Mucosa of descending colon (tissue), 3 donors: ENCODE data around the gene CACNA1D. TPM values are rescaled to one million over a fixed set of nuclear protein-coding genes. Genes with fewer than 3 reads are reported as not detected.

Experiments
- ATAC-seq: fragments of 200-7000 bp; cut with Tn5 transposase; one replicate; pipeline ENCODE4 v1.9.1; 2020; ENCODE audit warnings: mild to moderate bottlenecking, moderate library complexity
- DNase-seq, 3 donors: peaks; one replicate each; pipeline ENCODE4 v3.0.0-alpha.2; 2020
- H3K36me3 ChIP-seq: fragments of 200-600 bp; one replicate; pipeline ENCODE4 v1.8.0; 2021; ENCODE audit warnings: low read depth, mild to moderate bottlenecking
- H3K4me1 ChIP-seq: fragments of 200-600 bp; one replicate; pipeline ENCODE4 v1.8.0; 2021; ENCODE audit warnings: low read depth, mild to moderate bottlenecking
- H3K4me3 ChIP-seq: fragments of 200-600 bp; one replicate; pipeline ENCODE4 v1.8.0; 2021; ENCODE audit warnings: mild to moderate bottlenecking
- H3K9me3 ChIP-seq: fragments of 200-600 bp; one replicate; pipeline ENCODE4 v1.8.0; 2021; ENCODE audit warnings: mild to moderate bottlenecking
- intact Hi-C, 2 donors: fragments of 100-400 bp; cut with DNase I in 1 of 2; cut with micrococcal nuclease in 1 of 2; formaldehyde crosslinking; loops; one replicate each; pipeline versions ENCODE4 v1.11.0 to v1.11.1; 2022; cut with DNase I, micrococcal nuclease
- total RNA-seq, 3 donors: library from RNA; stranded (reverse); fragmentation: NEBNext Ultra II Directional in 2 of 3; extraction: Animal tissue kit (Norgen Biotek cat#: 25700) in 2 of 3; gene quantifications; one replicate each; pipeline versions ENCODE4 v1.2.1 to v1.2.4, GENCODE V29; 2021 to 2023
- TF ChIP-seq, protein P1 (sequence below): fragments of 200-600 bp; IDR thresholded peaks from one replicate; pipeline ENCODE4 v1.8.0; 2022; ENCODE audit warnings: antibody characterized with exemption, mild to moderate bottlenecking
- donor health status: DM: no; HTN: no; CAD: no; lungs with moderate emphysema.
- donor health status: DM: no; HTN: no; CAD: no.
- donor health status: DM: no; HTN: yes; CAD: no.

Gene CACNA1D
- total RNA-seq, 3 donors from 2014 or later = 13.8 to 38.1 (median 22.2) TPM

DNA sequence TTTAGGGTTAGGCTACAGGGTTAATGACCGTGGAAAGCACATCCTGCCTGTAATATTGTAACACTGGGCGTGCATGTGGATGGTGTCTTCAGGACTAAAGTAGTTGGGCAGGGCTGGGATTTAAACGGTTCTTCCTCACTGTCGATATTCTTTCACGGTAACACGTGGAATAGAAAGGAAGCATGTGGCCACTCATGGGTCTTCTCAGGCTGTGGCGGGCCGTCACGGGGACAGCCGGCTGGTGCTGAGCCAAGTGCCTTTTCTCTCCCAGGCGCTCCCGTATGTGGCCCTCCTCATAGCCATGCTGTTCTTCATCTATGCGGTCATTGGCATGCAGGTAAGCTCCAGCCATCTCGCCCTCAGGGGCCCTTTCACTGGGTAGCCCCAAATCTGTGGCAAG, 278.2 kb downstream of the CACNA1D start:
- TF ChIP-seq, protein P1, sequence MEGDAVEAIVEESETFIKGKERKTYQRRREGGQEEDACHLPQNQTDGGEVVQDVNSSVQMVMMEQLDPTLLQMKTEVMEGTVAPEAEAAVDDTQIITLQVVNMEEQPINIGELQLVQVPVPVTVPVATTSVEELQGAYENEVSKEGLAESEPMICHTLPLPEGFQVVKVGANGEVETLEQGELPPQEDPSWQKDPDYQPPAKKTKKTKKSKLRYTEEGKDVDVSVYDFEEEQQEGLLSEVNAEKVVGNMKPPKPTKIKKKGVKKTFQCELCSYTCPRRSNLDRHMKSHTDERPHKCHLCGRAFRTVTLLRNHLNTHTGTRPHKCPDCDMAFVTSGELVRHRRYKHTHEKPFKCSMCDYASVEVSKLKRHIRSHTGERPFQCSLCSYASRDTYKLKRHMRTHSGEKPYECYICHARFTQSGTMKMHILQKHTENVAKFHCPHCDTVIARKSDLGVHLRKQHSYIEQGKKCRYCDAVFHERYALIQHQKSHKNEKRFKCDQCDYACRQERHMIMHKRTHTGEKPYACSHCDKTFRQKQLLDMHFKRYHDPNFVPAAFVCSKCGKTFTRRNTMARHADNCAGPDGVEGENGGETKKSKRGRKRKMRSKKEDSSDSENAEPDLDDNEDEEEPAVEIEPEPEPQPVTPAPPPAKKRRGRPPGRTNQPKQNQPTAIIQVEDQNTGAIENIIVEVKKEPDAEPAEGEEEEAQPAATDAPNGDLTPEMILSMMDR = no peak
- H3K4me1 ChIP-seq = no peaks in the 10 kb centered on the region
- no peak for DNase-seq
- H3K9me3 ChIP-seq = no peaks in the 10 kb centered on the region
- intact Hi-C loops = no loop called here
- H3K4me3 ChIP-seq = no peak overlapping the region
- H3K36me3 ChIP-seq = no peaks in the 10 kb centered on the region
- no peak for ATAC-seq

DNA sequence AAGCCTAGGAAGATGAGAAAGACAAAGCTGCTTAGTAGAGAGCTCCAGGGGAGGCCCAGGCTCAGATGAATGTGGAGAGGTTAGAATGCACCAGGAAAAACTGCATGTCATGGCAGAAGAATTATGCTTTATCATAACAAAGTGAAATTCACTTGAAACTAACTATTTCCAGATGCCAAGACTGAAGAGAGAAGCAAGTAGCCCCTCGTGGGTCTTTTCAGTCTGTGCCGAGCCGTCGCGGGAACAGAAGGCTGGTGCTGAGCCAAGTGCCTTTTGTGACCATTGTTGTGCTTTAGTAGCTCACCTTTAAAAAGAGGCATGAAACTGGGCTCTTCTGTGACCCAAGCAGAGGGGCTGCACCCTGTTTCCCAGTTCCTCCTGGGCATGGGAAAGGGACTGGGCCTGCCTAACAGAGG, 278.6 kb downstream of the CACNA1D start:
- H3K4me3 ChIP-seq = no peak overlapping the region
- intact Hi-C loops = no loop called here
- ATAC-seq (no peak), DNase-seq (no peak)
- H3K4me1 ChIP-seq = no peaks in the 10 kb centered on the region
- no peaks in the 10 kb centered on the region for H3K36me3 ChIP-seq
- no peaks in the 10 kb centered on the region for H3K9me3 ChIP-seq
- TF ChIP-seq, protein P1 = no peak

DNA sequence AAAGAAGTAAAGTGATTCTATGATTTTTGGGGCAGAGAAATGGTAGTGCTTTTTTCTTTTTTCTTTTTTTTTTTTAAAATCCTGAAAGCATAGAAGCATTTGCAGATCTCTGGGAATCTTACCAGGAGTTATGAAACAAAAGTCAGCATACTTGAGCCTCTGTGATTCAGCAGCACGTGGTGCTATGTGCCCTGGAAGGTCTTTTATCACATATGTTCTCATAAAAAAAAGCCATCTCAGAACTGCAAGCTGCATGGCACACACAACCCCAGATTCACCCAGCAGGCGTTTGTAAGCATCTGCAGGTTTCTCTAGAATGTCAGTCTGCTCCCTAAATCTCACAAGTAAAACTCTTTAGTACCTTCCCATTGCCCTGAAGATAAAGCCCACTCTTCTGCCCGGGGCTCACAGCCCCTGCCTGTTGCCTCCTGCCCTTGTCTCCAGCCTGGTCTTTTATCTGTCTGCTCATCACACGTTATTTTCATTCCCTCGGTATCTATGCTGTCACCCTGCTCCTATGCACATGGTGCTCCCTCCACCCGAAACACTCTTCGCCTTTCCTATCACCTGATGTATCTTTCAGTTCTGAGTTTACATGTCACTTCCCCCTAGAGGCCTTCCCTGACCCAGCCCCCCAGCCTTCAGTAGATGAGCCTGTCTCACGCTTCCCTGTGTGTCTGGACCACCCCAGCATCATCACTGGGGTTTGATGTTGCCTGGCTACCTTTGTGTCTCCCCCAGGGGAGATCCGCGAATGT, 279.4 kb downstream of the CACNA1D start:
- Histone ChIP-seq H3K4me3 (no peak overlapping the region), H3K36me3 (no peaks in the 10 kb centered on the region), H3K9me3 (no peaks in the 10 kb centered on the region), H3K4me1 (no peaks in the 10 kb centered on the region)
- DNase-seq (no peak), ATAC-seq (no peak)
- intact Hi-C loops = no loop called here
- TF ChIP-seq, protein P1 = no peak

DNA sequence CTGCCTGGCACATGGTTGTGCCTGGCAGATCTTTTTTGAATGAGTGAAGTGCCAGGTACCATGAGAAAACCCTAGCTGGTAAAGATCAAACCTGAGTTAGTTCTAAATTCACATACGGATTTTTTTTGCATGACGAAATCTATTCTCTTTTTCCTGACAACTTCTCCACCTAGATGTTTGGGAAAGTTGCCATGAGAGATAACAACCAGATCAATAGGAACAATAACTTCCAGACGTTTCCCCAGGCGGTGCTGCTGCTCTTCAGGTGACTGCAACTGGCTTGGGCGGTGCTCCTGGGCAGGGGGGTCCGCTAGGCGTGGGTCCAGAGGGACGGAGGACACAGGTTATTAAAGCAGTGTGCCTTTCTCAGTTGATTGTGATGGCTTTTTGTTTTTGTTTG, 280.0 kb downstream of the CACNA1D start:
- no peaks in the 10 kb centered on the region for H3K36me3 ChIP-seq
- DNase-seq = no peak
- no peaks in the 10 kb centered on the region for H3K9me3 ChIP-seq
- intact Hi-C loops = no loop called here
- ATAC-seq = no peak
- H3K4me3 ChIP-seq = no peak overlapping the region
- TF ChIP-seq, protein P1 = no peak
- H3K4me1 ChIP-seq = no peaks in the 10 kb centered on the region

DNA sequence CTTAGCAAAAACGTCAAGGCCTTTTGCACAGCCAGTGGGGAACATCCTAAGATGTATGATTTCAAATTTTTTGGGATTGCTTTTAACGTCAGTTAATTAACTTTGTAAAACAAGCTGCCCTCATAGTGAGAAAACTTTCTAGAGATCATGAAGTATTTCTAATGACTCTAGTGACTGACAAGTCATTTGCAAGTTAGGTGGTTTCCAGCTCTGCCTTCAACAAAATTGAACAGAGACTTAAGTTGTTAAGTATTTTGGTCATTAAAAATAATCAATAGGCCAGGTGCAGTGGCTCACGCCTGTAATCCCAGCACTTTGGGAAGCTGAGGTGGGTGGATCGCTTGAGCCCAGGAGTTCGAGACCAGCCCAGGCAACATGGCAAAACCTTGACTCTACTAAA, 280.6 kb downstream of the CACNA1D start:
- Histone ChIP-seq H3K36me3 (no peaks in the 10 kb centered on the region), H3K4me1 (no peaks in the 10 kb centered on the region), H3K9me3 (no peaks in the 10 kb centered on the region), H3K4me3 (no peak overlapping the region)
- no peak for ATAC-seq
- DNase-seq = no peak
- TF ChIP-seq, protein P1 = no peak
- intact Hi-C loops = no loop called here

DNA sequence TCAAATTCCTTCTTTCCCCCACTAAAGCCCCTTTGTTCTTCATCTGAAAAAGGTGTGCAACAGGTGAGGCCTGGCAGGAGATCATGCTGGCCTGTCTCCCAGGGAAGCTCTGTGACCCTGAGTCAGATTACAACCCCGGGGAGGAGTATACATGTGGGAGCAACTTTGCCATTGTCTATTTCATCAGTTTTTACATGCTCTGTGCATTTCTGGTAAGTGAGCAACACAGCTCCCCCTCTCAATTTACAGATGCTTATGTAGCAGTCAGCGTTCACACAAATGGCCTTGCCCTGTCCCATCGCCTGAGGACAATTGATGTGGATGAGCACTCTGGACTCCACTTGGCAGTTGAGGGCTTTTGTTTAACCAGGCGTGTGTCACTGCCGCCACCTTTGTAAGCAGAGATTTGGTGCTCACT, 281.4 kb downstream of the CACNA1D start:
- no peak for ATAC-seq
- no peak overlapping the region for H3K4me3 ChIP-seq
- H3K4me1 ChIP-seq = no peaks in the 10 kb centered on the region
- no peaks in the 10 kb centered on the region for H3K9me3 ChIP-seq
- no peaks in the 10 kb centered on the region for H3K36me3 ChIP-seq
- TF ChIP-seq, protein P1 = no peak
- no peak for DNase-seq
- intact Hi-C loops = no loop called here
